Activated CD4-positive, alpha-beta T cell treated with anti-CD3 and anti-CD28 coated beads, Interleukin-2, amount 50 U/mL, for 1 hour (primary cell): ENCODE measurements around the gene CASP7.
"Not testable (repeated sequence)": the region's sequence is repeated elsewhere in the genome, so short reads cannot be mapped to it uniquely, and the experiment has no call there.

ENCODE experiments used
- DNase-seq: peaks from one replicate; pipeline ENCODE4 v3.0.0-alpha.2; 2020

The CASP7 gene

GRCh38 chr10:113679463-113680189 lies at the start of gene CASP7:
Gene CASP7 (plus strand): TSS chr10:113679912. CDS start chr10:113697494, 17,582 bp downstream.
- peak; percentile 71 for DNase-seq

GRCh38 chr10:113630929-113631533 lies 48.7 kb upstream of the CASP7 start:
- DNase-seq, result no peak

- no peak for DNase-seq
Measured at GRCh38 chr10:113631684-113632367, 47.9 kb upstream of the CASP7 start.

- DNase-seq, result no peak
Measured at GRCh38 chr10:113639966-113640365, 39.7 kb upstream of the CASP7 start.

GRCh38 chr10:113641702-113642101 lies 38.0 kb upstream of the CASP7 start:
- no peak for DNase-seq

- no peak for DNase-seq
Measured at GRCh38 chr10:113643183-113643582, 36.5 kb upstream of the CASP7 start.

- DNase-seq, result no peak
Measured at GRCh38 chr10:113644185-113645120, 35.3 kb upstream of the CASP7 start.

GRCh38 chr10:113646336-113647201 lies 33.1 kb upstream of the CASP7 start:
- no peak for DNase-seq

GRCh38 chr10:113647812-113648211 lies 31.9 kb upstream of the CASP7 start:
- DNase-seq, result no peak

GRCh38 chr10:113648478-113648877 lies 31.2 kb upstream of the CASP7 start:
- DNase-seq, result no peak

- DNase-seq, result no peak
Measured at GRCh38 chr10:113650172-113650571, 29.5 kb upstream of the CASP7 start.

- no peak for DNase-seq
Measured at GRCh38 chr10:113651021-113651420, 28.7 kb upstream of the CASP7 start.

GRCh38 chr10:113651898-113652297 lies 27.8 kb upstream of the CASP7 start:
- DNase-seq, result no peak

- DNase-seq, result not testable (repeated sequence)
Measured at GRCh38 chr10:113652456-113652855, 27.3 kb upstream of the CASP7 start.

GRCh38 chr10:113656896-113657295 lies 22.8 kb upstream of the CASP7 start:
- DNase-seq, result no peak

- no peak for DNase-seq
Measured at GRCh38 chr10:113657544-113657943, 22.2 kb upstream of the CASP7 start.

- no peak for DNase-seq
Measured at GRCh38 chr10:113661332-113661731, 18.4 kb upstream of the CASP7 start.

GRCh38 chr10:113663142-113663541 lies 16.6 kb upstream of the CASP7 start:
- DNase-seq, result no peak

GRCh38 chr10:113663908-113664307 lies 15.8 kb upstream of the CASP7 start, which contains the start of gene NRAP:
Gene NRAP (minus strand): TSS chr10:113664041. CDS start chr10:113663882, 159 bp downstream.
- DNase-seq, result no peak

- DNase-seq, result no peak
Measured at GRCh38 chr10:113665352-113665751, 14.4 kb upstream of the CASP7 start.

GRCh38 chr10:113665806-113666354 lies 13.8 kb upstream of the CASP7 start:
- no peak for DNase-seq
